HG03520 (cell line): ENCODE data around the gene MDFI.

ENCODE experiments used
- ATAC-seq: cut with Tn5 transposase; IDR thresholded peaks from one replicate; pipeline ENCODE4 v1.9.1; 2021; ENCODE audit warnings: mild to moderate bottlenecking, moderate library complexity; ENCODE audit not compliant: unreplicated experiment

Gene MDFI, protein sequence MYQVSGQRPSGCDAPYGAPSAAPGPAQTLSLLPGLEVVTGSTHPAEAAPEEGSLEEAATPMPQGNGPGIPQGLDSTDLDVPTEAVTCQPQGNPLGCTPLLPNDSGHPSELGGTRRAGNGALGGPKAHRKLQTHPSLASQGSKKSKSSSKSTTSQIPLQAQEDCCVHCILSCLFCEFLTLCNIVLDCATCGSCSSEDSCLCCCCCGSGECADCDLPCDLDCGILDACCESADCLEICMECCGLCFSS

DNA sequence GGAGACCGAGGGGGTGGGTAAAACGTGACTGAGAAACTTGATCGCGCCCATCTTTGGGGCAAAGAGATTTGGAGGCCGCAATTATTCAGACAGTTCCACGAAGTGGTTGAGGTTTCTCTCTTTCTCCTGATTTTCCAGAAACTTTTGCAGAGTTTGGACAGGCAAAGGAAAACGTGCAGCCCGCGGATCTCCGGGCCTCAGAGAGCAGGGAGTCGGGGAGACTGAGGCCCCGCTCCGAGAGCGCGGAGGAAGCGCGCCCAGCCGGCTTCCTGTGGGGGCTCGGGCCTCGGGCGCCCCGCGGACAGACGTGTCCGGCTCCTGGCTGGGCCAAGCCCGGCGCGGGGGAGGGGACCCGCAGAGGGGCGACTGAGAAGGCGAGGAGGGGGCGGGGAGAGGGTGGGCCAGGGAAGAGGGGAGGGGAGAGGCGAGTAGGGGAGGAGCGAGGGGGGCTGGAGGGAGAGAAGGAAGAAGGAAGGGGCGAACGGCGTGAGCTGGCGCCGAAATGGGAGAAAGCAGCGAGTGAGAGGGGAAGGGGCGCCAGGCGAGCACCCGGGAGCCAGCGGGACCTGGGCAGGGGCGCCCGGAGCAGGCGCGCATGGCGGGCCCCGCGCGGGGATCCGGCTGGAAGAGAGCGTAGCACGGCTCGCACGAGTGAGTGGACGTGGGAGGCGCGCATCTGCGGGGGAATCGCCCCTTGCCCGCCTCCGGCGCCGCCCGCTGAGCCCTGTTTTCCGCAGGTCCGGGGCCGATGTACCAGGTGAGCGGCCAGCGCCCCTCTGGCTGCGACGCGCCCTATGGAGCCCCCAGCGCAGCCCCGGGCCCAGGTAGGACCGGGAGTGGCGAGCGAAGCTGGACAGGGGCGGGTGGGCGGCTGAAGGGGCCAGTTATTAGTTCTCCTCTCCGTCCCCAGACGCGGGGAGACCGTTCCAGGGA lies at the start of gene MDFI:
Gene MDFI, plus strand, starts transcription at position 467 of the 933 bp plus-strand sequence. Its CDS starts 282 bp downstream, at position 749.
- no peak for ATAC-seq

DNA sequence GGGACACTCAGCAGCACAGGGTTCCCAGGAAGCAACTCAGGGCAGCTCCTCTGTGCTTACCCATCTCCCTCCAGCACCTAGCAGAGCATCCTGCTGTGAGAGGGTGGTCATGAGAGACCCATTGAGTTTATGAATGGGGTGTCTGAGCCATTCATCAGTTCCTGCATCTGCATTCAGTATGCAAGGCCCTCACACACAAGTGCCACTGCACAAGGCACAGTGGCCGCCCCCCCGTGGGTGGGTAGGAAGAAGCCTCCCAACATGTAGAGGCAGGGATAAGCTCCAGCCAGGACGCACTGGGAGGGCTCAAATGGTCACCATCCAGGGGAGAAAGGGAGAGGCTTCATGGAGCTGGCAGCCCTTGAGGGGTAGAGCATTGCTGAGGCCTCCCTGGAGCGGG lies 49.0 kb upstream of the MDFI start:
- ATAC-seq: no peak

DNA sequence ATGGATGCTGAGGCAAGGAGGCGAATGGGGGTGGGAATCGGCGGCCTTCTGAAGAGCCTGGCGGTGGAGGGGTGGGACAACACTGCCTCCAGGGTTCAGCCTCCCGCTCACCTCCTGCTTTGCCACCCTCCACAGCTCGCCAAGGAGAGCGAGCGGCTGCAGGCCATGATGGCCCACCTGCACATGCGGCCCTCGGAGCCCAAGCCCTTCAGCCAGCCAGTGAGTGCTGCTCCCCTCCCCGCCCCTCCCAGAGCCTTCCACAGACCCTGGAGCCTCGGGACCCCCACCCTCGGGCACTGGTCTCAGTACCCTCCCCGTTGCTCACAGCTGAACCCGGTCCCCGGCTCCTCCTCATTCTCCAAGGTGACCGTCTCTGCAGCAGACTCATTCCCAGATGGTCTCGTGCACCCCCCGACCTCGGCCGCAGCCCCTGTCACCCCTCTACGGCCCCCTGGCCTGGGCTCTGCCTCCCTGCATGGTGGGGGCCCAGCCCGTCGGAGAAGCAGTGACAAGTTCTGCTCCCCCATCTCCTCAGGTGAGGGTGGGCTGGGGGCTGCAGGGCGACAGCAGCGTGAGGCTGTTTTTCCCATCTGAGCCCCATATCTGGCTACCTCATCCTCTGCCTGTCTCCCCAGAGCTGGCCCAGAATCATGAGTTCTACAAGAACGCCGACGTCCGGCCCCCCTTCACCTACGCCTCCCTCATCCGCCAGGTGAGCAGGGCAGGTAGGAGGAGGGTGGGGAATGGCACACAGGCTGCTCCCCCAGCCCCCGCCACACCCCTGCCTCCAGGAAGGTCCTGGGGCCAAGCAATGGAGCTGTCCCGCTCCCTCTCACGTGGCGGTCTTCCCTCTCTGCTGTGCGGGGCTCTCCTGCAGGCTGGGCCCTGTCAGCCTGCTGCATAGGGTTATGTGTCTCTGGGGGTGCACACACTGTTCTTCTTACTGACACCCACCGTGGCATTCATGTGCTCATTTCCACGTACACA lies 48.3 kb upstream of the MDFI start:
- ATAC-seq: no peak

DNA sequence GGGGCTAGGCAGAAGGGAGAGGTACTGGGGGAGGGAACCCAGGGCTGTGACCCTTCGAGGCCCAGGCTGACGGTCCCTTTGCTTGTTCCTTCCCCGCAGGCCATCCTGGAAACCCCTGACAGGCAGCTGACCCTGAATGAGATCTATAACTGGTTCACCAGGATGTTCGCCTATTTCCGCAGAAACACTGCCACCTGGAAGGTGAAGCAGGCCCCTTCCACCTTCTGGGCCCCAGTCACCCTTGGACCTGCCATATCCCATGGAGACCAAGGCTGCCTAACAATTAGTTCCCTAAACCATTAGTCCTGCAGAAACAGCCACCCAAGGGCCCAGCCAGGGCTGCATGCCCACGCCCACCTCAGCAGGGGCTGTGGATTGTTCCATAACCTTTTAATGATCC lies 47.1 kb upstream of the MDFI start:
- no peak for ATAC-seq

DNA sequence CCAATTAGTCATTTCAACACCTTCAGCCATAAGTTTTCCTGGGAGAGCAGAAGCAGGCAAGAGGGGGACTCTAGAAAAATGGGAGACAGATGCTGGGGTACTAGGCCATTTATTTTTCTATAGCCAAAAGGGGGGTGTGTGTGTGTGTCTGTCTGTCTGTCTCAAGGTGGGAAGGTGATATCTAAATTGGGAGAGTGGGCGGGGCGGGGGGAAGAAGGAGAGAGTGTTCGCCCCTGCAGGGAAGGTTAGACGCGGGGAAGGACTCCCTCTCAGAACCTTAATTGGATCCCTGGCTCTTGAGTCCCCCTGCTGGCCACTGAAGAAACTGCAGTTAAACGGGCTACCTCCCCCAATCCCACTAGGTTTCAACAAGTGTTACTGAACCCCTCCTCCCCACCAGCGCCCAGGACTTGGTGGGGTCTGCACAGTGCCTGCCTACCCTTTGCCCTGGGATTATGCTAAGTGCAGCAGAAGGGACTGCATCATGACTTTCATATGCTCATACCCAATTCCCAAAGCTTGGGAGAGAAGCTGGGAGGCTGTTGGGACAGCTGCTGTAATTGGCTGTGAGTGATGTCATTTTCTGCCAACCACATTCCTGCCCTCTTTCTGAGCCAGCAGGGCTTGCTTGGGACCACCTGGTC lies 46.3 kb upstream of the MDFI start:
- ATAC-seq: no peak

DNA sequence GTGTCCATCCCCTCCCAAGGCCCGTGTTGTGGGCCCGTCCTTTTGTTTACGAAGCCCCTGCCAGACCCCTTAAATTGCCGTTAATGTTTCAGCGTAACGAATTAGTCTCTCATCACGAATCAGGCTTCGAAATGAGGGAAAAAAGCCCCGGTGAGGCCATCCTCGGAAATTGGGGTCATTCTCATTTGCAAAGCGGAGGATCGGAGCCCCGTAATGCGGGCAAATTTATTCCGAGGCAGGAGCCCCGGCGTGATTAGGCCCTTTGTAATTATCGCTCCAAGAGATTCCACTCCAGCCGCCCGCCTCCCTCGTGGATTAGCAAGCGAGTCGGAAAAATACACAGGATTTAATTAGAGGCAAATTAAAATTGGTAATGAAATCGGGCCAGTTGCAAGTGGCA lies 44.9 kb upstream of the MDFI start:
- no peak for ATAC-seq

DNA sequence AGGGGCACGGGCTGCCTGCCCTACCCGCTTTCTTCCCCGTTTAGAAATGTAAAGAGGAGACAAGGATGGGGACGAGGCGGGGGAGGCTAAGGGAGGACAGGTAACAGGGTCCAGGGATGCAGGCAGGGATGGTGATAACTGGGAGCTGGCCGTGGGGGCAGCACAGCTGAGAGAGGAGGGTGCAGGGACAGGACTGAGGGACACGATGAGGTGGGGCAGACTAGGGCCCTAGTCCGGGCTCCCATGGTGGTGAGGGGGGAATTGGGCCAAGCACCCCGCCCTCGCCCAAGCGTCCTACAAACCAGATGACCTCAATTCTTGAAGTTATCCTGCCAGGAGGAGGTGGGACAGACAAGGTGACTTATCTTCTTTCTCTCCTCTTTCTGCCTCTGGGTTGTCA lies 44.4 kb upstream of the MDFI start:
- no peak for ATAC-seq

DNA sequence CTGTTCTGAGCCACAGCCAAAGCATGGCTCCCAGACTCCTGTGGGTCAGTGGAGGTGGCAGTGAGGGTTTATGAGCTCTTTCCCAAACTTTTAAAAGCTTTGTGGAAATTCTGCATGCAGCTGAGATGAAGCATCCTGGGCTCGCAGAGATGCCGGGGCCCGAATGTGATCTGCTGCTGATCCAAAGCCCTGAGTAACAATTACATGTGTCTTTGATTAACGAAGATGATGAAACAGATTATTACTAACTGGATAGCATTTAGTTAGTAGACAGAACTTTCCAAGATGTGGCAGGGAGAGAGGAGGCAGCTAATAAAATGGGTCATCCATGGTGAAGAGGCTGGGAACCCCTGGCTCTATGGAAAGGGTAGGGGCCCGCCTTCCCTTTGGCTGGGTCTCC lies 43.9 kb upstream of the MDFI start:
- no peak for ATAC-seq

DNA sequence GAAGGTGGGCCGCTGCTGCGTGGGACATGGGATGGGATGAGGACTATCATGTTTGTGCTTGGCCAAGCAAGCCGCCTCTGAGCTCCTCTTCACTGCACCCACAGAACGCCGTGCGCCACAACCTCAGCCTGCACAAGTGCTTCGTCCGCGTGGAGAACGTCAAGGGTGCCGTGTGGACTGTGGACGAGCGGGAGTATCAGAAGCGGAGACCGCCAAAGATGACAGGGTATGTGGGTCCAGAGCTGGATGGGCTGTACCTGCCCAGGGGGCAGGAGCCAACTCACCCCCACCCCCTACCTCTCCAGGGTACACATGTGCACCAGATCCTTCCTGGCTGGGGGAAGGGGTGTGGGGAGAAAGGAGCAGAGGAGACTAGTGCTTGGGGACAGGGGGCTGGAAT lies 43.5 kb upstream of the MDFI start:
- no peak for ATAC-seq

DNA sequence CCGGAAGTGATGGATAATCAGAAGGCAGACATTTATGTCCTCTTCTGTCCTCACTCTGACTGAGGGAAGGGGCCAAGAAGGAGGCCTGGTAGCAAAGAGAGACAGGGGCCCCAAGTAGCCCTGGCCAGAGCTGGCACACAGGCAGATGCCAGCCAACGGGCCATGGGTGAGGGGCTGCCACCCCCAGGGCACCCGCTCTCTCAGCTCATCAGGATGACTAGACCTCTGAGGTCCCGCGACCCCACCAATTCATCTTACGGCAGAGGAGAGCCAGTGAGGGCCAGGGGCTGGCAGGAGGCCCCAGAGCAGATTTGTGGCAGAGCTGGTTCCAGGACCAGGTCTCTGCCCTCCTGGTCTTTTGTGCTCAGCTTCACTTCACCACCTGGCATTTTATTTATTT lies 43.1 kb upstream of the MDFI start:
- no peak for ATAC-seq

DNA sequence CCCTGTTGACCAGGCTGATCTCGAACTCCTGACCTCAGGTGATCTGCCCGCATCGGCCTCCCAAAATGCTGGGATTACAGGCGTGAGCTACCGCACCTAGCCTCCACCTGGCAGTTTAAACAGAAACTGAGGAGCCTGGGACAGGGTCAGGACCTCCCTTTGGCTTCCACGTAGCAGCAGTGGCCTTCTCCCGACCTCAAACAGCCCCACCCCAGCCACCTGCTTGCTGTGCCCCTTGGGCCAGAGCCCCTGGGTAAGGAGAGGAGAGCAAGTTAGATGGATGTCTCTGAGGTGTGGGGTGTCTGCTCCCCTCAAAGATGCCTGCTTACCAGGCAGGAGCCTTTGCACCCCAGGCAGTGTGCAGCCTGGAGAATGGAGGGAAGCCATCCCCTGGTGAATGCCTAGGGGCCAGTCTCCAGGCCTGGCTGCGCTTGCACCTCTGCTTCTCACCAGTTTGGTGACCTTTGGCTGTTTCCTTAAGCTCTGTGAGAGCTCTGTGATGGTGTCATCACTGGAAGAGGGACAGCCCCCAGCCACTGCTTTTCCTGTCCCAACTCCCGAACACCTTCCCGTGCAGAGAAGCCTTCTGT lies 42.1 kb upstream of the MDFI start:
- ATAC-seq: no peak

DNA sequence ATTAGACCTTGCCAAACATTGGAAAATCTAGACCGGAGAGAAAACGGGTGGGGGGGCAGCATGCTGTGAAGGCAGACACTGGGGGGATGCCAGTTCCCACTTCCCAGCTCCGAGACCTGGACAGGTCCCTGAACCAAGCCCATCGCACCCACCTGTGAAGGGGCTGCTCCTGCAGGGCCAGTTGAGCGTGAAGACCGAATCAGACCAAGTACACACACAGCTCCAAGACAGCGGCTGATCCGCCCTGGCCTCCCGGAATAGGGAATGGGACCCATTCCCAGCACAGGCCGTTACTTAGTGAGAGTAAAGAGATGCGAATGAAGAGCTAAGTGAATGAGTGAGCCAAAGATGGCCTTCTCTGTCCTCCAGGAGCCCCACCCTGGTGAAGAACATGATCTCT lies 41.5 kb upstream of the MDFI start:
- no peak for ATAC-seq

DNA sequence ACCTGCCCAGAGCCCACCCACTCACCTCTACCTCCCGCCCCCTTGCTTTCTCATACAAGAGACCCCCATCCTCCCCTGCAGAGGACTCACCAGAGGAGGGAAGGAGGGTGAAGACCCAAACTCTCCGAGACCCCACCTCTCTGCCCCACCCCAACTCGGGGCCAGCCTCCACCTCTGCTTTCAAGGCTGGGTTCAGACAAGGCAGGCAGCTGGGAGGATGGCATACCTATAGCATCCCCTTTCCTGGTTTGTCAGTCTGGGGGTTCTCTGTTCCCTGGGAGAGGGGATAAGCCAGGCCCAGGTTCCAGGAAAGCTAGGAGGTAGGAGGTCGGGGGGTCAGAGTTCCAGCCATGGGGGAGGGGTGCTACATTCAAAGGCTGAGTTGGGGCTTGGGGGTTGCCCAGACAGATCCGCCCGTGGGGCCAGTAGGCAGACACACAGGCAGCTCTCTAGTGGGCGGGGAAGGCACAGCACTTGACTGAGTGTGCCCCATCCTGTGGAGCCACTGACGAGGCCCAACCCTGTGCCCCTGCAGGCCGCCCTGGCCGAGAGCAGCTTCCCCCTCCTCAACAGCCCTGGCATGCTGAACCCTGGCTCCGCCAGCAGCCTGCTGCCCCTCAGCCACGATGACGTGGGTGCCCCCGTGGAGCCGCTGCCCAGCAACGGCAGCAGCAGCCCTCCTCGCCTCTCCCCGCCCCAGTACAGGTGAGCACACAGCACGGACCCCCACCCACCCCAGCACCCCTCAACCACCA lies 40.8 kb upstream of the MDFI start:
- no peak for ATAC-seq

DNA sequence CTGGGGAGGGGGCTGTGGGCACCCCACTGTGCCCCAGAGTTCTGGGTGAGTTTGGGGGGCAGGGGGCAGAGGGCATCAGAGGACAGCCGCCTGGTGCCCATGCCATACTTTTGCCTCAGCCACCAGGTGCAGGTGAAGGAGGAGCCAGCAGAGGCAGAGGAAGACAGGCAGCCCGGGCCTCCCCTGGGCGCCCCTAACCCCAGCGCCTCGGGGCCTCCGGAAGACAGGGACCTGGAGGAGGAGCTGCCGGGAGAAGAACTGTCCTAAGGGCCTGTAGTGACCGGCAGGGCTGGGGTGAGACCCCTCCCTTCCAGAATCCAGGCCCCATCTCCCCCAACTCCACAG lies 39.6 kb upstream of the MDFI start:
- no peak for ATAC-seq

DNA sequence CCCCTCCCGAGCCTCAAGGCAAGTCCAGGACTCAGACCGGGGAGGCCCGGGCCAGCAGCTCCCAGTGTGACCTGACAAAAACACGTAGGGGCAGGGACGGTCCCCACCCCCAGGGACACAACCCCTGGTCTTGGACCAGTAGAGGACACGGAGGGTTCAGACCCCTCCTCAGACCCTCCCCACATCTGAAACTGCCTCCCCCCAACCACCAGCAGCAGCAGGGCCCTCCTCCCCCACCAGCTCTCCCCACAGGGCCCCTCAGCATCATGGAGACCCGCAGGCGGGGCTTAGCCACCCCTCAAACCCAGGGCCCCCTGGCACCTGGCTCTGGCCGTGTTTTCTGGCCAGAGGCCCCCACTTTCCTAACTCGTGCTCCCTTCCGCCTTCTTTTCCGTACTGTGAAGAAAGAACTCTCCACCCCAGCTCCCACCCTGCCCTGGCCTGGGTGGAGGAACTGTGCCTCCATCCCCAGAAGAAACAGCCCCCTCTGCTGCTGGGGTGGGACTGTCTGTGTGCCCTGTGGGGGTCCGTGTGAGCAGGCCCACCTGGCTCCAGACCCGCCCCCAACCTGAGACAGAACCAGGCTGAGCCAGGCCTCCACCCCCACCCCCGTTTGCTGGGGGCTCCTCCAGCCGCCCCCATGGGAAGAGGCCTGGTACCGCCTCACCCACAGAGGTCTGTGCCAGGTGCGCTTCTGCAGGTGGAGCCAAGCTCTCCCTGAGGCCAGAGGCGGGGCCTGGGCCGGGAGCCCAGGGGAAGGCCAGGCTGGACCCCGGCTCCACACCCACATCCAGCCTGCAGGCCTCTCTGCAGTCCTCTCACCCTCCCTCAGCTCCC lies 39.0 kb upstream of the MDFI start:
- ATAC-seq: no peak

DNA sequence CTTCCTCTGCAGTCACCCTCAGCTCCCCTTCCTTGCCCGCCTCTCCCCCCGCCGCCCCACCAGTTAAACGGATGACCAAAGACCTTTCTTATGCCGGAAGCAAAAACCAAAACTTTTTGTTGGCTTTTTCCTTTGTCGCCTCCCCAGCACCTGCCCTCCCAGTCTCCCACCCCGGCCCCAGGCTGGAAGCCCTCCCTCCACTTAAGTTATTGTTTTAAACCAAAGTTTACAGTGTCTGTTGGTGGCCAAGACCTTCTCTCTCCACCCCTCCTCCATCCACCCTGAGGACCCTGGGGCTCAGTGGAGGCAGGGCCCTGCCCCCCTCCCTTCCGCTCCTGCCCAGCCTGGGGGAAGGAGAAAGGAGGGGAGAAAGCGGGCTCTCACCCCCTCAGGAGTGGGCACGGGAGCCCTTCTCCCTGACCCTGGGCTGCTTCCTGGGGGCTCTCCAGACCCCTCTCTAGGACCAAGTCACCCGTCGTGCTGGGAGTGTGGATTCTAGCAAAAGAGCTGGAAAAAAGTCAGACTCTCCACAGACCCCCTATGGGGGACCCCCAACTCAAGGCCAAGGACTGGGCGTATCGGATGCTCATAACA lies 38.3 kb upstream of the MDFI start:
- ATAC-seq: no peak

DNA sequence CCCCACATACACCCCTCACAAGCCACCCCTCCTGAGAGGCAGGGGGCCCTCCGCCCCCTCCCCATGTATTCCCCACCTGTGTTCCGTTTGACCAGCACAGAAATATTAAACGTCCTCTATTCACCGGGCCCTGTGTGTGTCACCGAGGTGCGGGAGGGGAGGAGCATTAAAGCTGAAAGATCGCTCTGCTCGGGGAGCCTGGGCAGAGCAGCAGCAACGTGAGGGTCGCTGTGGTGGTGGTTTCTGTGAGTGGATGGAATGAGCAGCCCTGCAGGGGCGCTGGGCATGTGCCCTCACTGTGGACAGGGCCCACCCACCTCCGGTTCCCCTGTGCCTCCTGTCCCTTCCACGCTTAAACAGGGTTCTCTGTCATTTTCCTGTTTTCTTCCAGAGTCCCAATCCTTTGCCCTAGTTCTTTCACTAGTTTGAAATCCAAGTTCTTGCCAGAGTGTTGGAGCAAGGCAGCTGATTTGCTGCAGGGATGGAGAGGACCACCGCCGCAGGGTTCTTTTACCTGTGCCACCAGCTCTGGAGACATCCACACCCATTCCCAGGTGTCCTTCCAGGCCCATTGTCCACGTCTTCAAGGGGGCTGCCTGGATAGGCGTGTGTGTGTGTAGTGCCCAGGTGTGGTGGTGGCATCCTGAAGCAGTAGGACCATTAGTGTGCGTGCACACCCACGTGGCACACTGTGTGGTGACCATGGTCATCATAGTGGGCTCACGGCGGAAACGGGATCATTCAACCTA lies 37.6 kb upstream of the MDFI start:
- no peak for ATAC-seq

DNA sequence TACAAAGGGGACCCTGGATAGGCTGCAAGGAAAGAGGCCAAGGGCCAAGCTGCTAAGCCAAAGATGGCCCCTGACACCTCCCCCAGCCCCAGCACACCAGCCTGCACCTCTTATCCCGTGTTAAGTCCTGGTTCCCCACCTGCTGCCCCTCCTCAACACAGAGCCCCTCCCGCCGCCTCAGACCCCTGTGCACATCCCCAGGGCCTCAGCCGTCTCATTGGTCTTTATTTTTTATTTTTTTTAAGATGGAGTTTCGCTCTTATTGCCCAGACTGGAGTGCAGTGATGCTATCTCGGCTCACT lies 37.1 kb upstream of the MDFI start:
- no peak for ATAC-seq
